ENCODE results near the gene RPS21. TPM values are rescaled to one million over a fixed set of nuclear protein-coding genes. Genes with fewer than 3 reads are reported as not detected.

The RPS21 gene
- total and polyA plus RNA-seq, 4 donors = 222 to 4,827 (median 2,651) TPM

DNA sequence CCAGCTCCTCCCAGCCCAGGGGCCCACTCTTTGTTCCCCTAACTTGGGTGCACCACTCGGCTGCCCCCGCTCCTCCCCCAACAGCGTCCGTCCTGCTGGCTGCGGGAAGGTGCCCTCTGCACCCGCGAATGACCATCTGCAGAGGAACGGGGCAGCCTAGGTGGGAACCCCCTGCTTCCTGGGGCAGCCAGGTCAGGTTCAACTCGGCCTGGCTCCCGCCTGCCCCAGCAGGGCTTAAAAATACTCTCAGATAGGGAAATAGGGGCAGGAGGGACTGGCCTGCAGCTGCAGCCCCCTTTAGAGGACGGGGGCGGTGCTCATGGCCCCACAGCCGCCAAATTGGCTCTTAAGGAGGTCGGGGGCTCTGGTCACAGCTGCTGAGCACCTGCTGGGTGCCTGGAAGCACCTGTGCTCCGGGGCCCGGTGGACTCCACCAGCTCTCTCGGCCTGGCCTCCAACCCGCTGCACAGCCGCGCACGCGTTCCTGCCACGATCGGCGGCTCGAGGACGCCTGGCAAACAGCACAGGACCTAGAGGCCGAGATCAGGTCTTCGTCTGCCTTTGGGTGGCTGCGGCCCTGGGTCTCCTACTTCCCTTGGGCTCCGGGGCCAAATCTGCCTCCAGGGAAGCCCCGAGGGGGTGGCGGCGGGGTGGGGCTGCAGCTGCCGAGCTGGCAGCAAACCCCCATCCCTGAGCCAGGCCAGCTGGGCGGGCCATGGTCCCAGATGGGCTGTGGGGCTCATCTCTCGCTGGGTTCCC, 19.1 kb upstream of the RPS21 start:
- Histone ChIP-seq H3K27ac (ENCODE audit: low read depth in 1 of 2, low read length in 1 of 2) (peak overlapping the region; percentile 39 to 64), H3K36me3 (ENCODE audit: control insufficient read depth in 4 of 4, insufficient read depth in 4 of 4, low read length in 4 of 4) (no peaks in the 10 kb centered on the region), H3K9ac (ENCODE audit: insufficient read depth in 1 of 2, low read length in 2 of 2) (no peak overlapping the region), H3K9me3 (ENCODE audit: control insufficient read depth in 4 of 4, insufficient read depth in 3 of 4, low read length in 3 of 4) (no peaks in the 10 kb centered on the region), H3K4me1 (ENCODE audit: control insufficient read depth in 5 of 5, insufficient read depth in 5 of 5, low read length in 5 of 5) (peaks cover 4 to 62% (median 40%) of the 10 kb centered on the region in 5 donors), H3K4me3 (peak overlapping the region; percentile 11), H3K27me3 (ENCODE audit: control insufficient read depth in 3 of 3, insufficient read depth in 3 of 3, low read length in 2 of 3) (no peaks in the 10 kb centered on the region)
- ATAC-seq (ENCODE audit: insufficient read depth, low FRiP score) (no peak), DNase-seq (peak; percentile 50 to 66 (median 63))
- TF ChIP-seq, protein P1, sequence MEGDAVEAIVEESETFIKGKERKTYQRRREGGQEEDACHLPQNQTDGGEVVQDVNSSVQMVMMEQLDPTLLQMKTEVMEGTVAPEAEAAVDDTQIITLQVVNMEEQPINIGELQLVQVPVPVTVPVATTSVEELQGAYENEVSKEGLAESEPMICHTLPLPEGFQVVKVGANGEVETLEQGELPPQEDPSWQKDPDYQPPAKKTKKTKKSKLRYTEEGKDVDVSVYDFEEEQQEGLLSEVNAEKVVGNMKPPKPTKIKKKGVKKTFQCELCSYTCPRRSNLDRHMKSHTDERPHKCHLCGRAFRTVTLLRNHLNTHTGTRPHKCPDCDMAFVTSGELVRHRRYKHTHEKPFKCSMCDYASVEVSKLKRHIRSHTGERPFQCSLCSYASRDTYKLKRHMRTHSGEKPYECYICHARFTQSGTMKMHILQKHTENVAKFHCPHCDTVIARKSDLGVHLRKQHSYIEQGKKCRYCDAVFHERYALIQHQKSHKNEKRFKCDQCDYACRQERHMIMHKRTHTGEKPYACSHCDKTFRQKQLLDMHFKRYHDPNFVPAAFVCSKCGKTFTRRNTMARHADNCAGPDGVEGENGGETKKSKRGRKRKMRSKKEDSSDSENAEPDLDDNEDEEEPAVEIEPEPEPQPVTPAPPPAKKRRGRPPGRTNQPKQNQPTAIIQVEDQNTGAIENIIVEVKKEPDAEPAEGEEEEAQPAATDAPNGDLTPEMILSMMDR (IDR thresholded peaks at IDR 0.05; ENCODE audit: control extremely low read depth, extremely low read depth) = no peak
- 3 to 4% methylated on average over 35 to 37 of the region's 37 CpGs for WGBS, 2 donors

DNA sequence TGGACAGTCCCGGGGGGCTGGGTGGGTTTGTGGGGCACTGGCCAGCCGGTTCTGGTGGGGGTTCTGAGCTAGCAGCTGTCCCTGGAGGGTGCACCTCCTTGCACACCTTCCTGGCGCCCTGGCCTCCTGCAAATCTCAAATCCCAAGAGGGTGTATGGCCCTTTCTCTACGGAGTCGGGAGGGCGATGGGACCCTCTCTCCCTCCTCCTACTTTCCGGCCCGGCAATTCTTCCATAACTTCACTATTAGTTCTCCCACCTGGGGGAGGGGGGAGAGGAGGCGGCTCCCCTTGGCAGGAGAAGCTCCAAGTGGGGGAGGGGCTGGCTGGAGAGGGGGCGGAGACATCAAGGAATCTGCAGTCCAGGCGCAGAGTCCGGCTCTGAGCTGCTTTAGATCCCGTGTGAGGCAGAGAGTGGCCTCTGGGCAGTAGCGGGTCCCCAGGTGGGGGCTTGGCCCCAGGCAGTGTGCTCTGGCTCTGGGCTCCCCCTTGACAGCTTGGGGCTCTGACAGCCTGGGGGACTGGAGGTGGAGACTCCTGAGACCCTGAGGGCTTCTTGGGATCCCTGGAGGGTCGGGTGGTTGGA, 18.4 kb upstream of the RPS21 start:
- H3K4me1 ChIP-seq (ENCODE audit: control insufficient read depth in 5 of 5, insufficient read depth in 5 of 5, low read length in 5 of 5) = peaks cover 4 to 59% (median 38%) of the 10 kb centered on the region in 5 donors
- peak; percentile 49 to 69 (median 69) for DNase-seq
- H3K27ac ChIP-seq (ENCODE audit: low read depth in 1 of 2, low read length in 1 of 2) = peak overlapping the region in 1 of 2 donors; percentile 64
- ATAC-seq (ENCODE audit: insufficient read depth, low FRiP score) = no peak
- no peak overlapping the region for H3K4me3 ChIP-seq
- no peaks in the 10 kb centered on the region for H3K27me3 ChIP-seq (ENCODE audit: control insufficient read depth in 3 of 3, insufficient read depth in 3 of 3, low read length in 2 of 3)
- WGBS, 2 donors = 5 to 14% methylated on average over 15 of the region's 15 CpGs
- TF ChIP-seq, protein P1 (IDR thresholded peaks at IDR 0.05; ENCODE audit: control extremely low read depth, extremely low read depth) = no peak
- no peaks in the 10 kb centered on the region for H3K9me3 ChIP-seq (ENCODE audit: control insufficient read depth in 4 of 4, insufficient read depth in 3 of 4, low read length in 3 of 4)
- no peaks in the 10 kb centered on the region for H3K36me3 ChIP-seq (ENCODE audit: control insufficient read depth in 4 of 4, insufficient read depth in 4 of 4, low read length in 4 of 4)
- H3K9ac ChIP-seq (ENCODE audit: insufficient read depth in 1 of 2, low read length in 2 of 2) = no peak overlapping the region

DNA sequence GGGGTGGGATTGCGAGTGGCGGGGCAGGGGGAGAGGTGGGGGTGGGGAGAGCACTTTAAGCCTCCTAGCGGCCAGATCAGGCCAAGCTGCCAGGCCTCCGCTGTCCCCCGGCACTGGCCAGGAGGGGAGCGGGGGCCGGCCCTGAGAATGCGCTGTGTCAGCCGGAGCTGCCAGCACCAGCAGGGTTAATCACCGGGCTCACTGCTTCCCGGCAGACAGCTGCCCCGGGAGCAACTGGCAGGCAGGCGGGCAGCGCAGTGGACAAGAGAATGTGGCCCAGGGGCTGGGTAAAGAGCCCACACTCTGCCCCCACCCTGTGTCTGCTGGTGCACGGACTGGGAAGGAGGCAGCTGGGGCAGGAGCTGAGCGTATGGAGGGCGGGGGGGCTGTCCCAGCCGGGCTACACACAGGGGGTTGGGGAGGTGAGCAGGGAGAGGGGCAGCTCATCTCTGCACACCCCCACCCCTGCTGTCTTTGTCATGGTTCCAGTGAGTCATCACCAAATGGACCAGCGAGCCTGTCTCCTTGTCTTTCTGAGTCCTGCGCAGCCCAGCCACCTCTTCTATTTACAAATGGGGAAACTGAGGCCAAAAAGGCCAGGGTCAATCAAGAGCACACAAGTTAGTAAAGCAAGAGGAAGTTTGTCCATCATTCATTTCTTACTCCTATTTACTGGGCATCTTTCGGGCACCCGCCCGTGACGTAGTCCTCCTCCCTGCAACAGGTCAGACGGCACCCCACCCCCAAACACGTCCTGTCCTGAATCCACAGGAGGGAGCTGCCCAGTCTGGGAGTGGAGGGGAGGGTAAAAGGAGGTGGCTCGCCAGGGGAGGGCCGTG, 17.7 kb upstream of the RPS21 start:
- H3K27me3 ChIP-seq (ENCODE audit: control insufficient read depth in 3 of 3, insufficient read depth in 3 of 3, low read length in 2 of 3) = no peaks in the 10 kb centered on the region
- H3K27ac ChIP-seq (ENCODE audit: low read depth in 1 of 2, low read length in 1 of 2) = no peak overlapping the region
- H3K36me3 ChIP-seq (ENCODE audit: control insufficient read depth in 4 of 4, insufficient read depth in 4 of 4, low read length in 4 of 4) = no peaks in the 10 kb centered on the region
- ATAC-seq (ENCODE audit: insufficient read depth, low FRiP score) (no peak), DNase-seq (peak in 2 of 3 donors; percentile 41 to 61)
- H3K9me3 ChIP-seq (ENCODE audit: control insufficient read depth in 4 of 4, insufficient read depth in 3 of 4, low read length in 3 of 4) = no peaks in the 10 kb centered on the region
- TF ChIP-seq, protein P1 (IDR thresholded peaks at IDR 0.05; ENCODE audit: control extremely low read depth, extremely low read depth) = no peak
- peaks cover 0 to 55% (median 35%) of the 10 kb centered on the region in 5 donors for H3K4me1 ChIP-seq (ENCODE audit: control insufficient read depth in 5 of 5, insufficient read depth in 5 of 5, low read length in 5 of 5)
- WGBS, 2 donors = 23 to 28% methylated on average over 26 to 28 of the region's 28 CpGs
- no peak overlapping the region for H3K4me3 ChIP-seq
- no peak overlapping the region for H3K9ac ChIP-seq (ENCODE audit: insufficient read depth in 1 of 2, low read length in 2 of 2)
